SKM-1 (cell line): Measurements from ENCODE around the gene TMEM225.
"Not testable (repeated sequence)": the region's sequence is repeated elsewhere in the genome, so short reads cannot be mapped to it uniquely, and the experiment has no call there.

Experiments
- DNase-seq: peaks from one replicate; lab custom pipeline; 2025; ENCODE audit not compliant: unreplicated experiment; lab: John Stamatoyannopoulos, UW

TMEM225 gene, protein sequence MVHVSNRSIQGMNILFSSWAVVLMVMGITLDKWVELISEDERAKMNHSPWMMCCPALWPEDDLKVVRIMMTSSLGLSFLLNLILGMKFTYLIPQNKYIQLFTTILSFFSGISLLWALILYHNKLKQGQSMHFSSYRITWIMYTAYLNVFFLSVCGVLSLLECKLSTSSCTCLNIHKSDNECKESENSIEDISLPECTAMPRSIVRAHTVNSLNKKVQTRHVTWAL

DNA sequence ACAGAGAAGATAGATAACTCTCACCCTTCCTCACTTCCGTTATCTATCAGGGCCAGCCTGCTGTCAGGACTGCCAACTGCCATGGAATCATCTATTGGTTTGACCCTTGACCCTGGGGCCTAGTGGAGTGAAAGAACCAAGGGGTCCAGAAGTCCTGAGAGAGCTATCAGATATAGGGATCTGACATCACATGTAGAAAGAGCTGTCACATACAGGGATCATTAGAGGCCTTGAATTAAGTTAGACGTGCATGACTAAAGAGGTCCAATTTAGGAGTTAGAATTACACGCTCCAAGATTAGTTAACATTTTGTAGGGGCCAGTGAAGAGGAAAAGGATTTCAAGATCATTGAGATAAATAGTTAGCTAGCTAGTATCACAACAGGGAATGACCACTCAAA is at the start of gene TMEM225:
TMEM225 (minus strand) TSS at position 101 of the 400 bp plus-strand sequence. CDS start 245 bp downstream, outside the sequence.
- no peak for DNase-seq

DNA sequence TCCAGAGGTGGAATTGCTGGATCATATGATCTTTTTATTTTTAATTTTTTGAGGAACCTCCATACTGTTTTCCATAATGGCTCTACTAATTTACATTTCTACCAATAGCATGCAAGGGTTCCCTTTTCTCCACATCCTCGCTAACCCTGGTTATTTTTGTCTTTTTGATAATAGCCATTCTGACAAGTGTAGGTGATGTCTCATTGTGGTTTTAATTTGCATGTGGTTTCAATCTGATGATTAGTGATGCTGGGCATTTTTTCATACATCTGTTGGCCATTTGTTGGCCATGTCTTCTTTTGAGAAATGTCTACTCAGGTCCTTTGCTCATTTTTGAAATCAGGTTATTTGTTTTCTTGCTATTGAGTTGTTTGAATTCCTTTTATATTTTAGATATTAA is 38.6 kb upstream of the TMEM225 start:
- no peak for DNase-seq

DNA sequence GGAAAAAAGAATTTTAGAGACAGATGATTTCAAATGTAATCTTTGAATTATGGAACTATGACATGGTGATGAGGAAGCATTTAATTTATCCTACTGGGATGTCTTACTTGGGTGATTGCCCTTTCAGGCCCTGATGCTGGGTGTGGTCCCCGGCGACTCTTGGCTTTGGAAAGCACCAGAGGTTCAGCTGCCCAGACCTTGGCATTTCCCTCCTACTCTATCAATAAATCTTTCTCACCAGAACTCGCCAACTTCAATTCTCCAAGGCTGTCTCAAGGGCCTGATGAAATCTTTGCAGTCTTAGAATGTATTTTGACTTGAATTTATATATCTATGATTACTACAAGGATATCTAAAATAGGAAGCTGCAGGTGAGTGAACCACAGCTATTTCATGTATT is 35.5 kb upstream of the TMEM225 start:
- no peak for DNase-seq

DNA sequence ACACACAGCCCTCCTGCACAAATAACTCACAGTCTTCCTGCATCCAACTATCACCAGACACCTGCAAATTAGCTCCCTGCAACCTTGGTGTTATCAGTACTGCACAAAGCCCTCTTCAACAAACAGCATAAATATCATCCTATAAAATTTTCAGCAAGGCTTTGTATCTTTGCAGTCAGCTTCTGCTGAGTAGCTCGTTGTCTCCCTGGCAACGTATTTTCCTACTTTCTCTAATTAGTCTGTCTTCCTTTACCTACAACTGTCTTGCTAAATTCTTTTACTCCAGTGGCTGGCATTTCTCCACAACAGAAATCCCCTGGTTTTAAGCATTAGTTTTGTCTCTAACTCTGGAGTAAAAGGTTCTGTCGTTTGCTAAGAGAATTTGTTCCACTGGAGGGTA is 20.4 kb upstream of the TMEM225 start:
- DNase-seq: no peak

DNA sequence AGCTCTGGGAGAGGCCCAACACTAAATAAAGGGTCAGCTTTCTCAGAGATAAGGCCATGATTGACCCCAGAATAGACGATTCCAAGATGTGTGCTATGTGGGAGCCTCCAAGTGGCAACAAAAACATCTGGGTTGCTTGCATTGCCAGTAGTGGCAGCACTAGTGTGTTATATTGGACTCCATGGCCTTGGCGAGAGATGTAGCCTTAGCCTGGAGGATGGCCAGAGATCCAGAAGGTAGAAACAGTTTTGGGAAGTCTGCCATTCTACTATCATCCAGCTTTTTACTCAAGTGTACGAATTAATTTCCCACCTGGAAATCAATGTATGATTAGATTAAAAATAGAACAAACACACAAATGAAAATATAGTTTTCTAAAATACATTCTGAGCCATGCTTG is 19.5 kb upstream of the TMEM225 start:
- DNase-seq: no peak

DNA sequence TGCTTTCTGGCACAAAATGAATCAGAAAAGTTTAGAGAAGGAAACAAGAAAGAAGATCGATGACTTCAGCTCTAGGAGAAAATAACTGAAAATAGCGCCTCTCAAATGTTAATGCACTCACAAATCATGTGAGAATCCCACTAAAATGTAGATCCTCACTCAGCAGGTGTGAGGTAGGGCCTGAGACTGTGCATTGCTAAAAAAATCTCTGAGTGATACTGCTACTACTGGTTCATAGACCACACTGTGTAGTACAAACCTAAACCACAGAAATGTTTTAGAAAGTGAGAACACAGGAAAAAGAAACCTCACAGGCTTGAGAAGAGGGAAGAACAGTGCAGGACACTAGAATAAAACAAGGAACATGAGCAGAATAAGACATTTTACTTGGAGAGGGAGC is 18.5 kb upstream of the TMEM225 start:
- no peak for DNase-seq

DNA sequence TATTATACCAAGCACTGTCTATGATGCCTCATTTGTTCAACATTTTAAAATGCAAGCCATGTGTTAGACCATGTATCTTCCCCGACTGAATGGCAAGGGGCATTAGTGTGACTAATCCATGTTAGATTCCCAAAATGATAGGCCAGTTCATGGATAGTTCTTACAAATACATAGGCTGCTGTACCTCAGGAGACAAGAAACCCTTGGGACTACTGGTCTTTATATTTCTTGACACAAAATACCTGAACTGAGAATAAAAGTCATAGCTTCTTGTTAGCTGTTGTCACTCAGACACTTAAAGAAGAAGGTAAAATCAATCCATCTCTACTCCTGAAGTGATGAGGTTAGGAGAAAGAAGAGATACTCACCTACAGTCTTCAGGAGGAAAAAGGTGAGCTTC is 16.4 kb upstream of the TMEM225 start, which contains the start of gene OR8D4:
OR8D4 (plus strand) TSS at position 301 of the 400 bp plus-strand sequence. CDS start 4,265 bp downstream, outside the sequence.
- no peak for DNase-seq

DNA sequence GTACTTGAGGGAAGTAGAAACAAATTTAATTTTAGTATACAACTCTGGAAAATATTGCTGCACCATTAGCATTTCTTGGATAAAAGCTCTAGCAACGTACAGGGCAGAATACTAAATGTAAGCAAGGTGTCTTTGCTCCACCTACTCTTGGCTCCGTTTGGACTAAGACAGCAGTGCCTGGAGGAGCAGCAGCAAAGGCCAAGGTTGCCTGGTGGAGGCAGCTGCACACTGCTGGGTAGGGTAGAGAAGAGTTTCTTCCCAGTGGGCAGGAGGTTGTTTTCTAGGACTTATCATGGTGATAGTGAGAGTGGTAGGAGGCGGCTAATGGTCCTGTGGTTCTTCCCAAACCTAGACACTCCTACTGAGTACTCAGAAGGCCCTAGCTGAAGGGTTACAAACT is 14.3 kb upstream of the TMEM225 start:
- no peak for DNase-seq

DNA sequence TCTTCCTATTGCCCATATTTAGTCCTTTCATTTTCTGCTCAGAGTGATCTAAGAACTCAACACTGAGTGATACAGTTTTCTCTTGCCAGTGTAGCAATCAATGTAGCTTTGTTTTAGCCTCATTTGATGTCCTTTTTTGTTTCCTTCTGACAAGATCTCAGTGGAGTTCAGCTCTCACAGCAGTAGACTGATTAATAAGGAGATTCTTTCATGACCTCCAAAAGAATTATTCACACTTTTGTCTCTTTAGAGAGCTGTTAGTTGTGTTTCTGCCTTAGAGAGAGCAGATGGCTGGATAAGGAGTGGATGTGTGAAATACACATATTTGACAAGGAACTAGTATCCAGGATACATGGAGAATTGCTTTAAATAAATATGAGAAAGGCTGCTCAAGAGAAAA is 6.6 kb upstream of the TMEM225 start:
- DNase-seq: no peak

DNA sequence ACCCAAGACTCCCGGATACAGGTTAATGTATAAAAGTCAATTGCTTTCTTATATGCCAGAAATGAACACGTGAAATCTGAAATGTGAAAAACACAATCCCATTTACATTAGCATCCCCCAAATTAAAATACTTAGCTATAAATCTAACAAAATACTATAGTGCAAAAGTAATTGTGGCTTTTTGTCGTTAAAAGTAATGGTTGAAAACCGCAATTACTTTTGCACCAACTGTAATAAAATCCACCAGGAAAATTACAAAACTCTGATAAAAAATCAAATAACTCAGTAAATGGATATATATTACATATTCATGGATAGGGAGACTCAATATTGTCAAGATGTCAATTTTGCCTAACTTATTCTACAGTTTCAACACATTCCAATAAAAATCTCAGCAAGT is 4.6 kb downstream of the TMEM225 start:
- DNase-seq: no peak

DNA sequence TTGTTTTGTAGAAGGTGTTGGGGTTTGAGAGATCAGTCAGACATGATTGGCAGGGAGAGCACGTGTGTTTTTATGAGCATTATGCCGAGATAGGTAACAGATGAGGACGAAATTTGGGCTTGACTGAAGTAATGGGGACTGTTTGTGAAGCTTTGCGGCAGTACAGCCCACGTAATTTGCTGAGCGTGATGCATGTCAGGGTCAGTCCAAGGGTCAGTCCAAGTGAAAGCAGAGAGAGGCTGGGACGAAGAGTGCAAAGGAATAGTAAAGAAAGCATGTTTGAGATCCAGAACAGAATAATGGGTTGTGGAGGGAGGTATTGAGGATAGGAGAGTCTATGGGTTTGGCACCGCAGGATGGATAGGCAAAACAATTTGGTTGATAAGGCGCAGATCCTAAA is 17.7 kb downstream of the TMEM225 start:
- DNase-seq: not testable (repeated sequence)

DNA sequence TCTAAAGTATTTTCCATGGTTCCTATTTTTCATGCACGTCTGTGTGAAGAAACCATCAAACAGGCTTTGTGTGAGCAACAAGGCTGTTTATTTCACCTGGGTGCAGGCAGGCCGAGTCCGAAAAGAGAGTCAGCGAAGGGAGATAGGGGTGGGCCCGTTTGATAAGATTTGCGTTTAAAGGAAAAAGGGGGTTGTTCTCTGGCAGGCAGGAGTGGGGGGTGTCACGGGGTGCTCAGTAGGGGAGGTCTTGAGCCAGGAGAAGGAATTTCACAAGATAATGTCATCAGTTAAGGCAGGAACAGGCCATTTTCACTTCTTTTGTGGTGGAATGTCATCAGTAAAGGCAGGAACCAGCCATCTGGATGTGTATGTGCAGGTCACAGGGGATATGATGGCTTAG is 20.2 kb downstream of the TMEM225 start:
- not testable (repeated sequence) for DNase-seq

DNA sequence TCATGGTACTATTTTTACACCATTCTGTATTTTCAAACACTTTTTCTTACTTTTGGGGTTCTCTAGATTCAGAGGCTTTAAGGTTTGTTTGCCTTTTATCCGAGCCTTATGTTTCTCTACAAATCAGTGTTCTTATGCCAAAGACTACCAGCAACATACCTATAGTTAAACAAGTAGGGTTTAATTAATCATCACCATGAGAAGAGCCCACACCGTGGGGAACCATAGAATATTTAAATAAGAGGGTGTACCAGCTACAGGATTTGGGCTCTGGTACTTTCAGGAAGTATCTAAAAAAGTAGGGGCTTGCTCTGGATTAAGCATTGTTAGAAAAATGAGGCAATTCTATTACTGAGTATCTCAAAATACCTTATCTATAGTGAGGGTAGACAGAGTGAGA is 25.7 kb downstream of the TMEM225 start:
- no peak for DNase-seq

DNA sequence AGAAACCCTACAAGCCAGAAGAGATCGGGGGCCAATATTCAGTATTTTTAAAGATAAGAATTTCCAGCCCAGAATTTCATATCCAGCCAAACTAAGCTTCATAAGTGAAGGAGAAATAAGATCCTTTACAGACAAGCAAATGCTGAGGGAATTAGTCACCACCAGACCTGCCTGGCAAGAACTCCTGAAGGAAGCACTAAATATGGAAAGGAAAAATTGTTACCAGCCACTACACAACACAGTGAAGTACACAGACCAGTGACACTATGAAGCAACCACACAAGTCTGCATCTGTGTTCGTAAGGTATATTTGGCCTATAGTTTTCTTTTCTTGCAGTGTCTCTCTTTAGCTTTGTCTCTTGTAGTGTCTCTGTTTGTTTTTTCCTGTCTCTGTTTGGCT is 29.0 kb downstream of the TMEM225 start:
- DNase-seq: no peak

DNA sequence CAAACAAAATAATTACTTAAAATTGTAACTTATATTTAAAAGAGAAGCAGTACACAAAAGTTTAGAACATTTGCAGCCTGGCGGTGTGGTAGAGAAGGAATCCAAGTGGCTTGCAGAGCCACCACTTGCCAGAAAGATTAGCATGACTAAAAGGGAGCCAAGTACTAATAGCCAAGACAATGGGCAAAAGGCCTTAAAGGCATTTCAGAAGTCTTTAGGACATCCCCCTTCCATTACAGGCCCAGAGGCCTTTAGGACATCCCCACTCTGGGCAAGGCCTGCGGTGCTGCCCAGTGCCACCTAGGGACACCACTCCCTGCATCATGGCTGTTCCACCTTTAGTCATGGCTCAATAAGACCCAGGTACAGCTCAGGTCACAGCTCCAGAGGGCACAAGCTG is 32.4 kb downstream of the TMEM225 start:
- DNase-seq: no peak

DNA sequence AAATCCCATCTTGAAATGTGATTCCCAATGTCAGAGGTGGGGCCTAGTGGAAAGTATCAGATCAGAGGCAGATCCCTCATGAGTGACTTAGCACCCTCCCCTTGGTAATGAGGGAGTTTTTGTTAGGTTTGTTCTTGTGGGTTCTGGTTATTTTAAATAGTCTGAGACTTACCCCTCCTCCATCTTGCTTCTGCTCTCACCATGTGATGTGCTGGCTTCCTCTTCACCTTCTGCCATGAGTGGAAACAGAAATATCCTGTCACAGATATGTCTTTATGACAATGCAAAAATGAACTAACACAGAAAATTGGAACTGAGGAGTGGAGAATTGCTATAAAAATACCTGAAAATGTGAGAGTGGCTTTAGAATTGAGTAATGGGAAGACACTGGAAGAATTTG is 33.1 kb downstream of the TMEM225 start:
- DNase-seq: no peak

DNA sequence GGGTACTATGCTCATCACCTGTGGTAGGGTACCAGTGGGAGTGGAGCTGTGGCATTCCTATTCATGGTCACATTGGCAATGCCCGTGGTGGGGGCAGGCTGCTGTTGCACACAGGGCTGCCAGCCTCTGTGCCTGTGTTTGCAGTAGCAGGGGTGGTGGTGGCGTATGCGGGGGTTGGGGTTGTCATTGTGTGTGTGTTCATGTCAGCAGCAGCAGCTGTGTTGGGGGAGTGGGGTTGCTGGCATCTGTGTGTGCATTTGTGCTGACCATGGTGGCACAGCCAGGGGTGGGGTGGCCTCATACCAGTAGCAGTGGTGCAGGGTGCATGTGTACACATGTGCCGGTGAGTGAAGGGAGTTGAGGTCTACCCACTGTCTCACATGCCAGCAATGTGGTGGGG is 34.4 kb downstream of the TMEM225 start:
- no peak for DNase-seq

DNA sequence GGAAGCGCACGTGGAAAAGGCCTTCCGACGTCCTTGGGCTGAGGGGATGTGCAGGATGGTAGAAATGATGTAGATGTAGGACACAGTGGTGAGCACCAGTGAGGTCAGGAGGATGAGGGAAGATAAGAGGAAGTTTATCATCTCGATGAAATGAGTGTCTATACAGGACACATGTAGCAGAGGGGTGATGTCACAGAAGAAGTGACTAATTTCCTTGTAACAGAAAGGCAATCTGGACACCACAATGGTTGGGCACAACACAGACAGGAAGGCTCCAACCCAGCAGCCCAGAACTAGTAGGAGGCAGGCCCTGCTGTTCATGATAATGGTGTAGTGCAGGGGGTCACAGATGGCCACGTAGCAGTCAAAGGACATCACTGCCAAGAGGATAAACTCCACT is 44.3 kb downstream of the TMEM225 start:
- no peak for DNase-seq

DNA sequence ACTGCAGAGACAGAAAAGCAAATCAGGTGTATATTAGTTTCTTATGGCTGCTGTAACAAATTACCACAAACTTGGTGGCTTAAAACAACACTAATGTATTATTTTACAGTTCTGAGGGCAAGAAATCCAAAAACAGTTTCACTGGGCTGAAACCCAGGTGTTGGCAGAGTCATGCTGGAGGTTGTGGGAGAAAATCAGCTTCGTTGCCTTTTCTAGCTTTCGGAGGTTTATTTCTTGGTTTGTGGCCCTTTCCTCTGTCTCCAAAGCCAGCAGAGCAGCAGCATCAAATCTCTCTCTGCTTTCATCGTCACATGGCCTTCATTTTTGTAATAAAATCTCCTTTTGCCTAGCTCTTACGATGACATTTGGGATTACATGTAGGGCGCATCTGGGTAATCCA is 46.3 kb downstream of the TMEM225 start:
- DNase-seq: no peak

DNA sequence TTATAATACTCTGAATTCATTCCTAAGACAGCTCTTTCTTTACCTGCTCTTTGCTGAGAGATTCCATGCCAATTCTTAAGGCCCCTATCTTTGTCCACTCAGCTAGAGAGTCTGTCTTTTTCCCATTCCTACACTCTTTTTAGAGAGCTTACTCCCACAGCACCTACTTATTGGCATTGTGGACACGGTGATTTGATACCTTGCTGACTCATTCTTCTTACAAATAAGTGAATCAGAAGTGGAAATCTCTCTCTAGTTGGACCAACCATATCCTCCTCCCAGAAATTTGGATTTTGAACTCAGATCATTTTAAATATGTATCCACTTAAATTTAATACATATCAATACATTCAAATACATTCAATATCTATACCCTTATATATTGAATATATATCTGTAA is 46.8 kb downstream of the TMEM225 start:
- no peak for DNase-seq

DNA sequence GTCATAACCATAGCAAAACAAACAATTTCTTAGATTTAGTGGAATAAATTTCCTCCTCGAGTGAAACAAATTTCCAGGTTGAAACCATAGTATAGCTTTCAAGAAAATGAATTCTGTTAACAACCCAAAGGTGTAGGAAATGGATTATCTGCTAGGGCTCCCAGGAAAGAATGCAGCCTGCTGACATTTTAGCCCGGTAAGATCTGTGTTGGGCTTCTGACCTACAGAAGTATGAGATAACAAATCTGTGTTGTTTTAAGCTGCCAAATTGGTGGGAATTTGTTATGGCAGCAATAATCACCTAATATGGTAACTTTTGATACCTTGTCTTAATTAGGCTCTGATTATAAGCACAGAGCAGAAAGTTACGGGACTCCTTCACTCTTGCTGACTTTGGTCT is 47.3 kb downstream of the TMEM225 start:
- DNase-seq: no peak

DNA sequence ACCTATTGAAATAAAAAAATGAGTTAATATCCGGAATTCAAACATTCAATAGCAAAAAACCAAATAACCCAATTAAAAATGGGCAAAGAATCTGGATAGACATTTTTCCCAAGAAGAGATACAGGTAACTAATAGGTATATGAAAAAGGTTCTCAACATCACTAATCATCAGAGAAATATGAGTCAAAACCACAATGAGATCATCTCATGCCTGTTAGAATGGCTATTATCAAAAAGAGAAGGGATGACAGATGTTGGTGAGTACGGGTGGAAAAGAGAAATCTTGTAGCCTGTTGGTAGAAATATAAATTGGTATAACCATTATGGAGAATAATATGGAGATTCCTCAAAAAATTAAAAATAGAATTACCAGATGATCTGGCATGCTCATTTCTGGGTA is 52.4 kb downstream of the TMEM225 start:
- DNase-seq: no peak
